CD4-positive, alpha-beta T cell (primary cell): ENCODE data around the gene MRPL20. TPM values are rescaled to one million over a fixed set of nuclear protein-coding genes. Genes with fewer than 3 reads are reported as not detected.
"Not testable (repeated sequence)": the region's sequence is repeated elsewhere in the genome, so short reads cannot be mapped to it uniquely, and the experiment has no call there.

Source experiments
- ATAC-seq: fragments of 200-7000 bp; cut with Tn5 transposase; one replicate; pipeline ENCODE4 v1.10.0; 2022; ENCODE audit warnings: mild to moderate bottlenecking; ENCODE audit not compliant: poor library complexity
- CTCF ChIA-PET: fragments of 350-600 bp; sonication (Branson Sonifier 250); formaldehyde crosslinking; loops from one replicate; lab custom pipeline; 2021; ENCODE audit warnings: antibody characterized with exemption, inconsistent platforms; lab: Charles Lee
- POLR2A ChIA-PET: fragments of 350-600 bp; sonication (Branson Sonifier 250); formaldehyde crosslinking; loops from one replicate; lab custom pipeline; 2021; ENCODE audit warnings: antibody characterized with exemption, inconsistent platforms; lab: Charles Lee
- DNase-seq, 14 experiments: peaks; one replicate each; pipeline ENCODE4 v3.0.0-alpha.2; 2013 to 2020; ENCODE audit warnings: mixed read lengths in 2 of 14
- H3K27ac ChIP-seq, 2 donors: one replicate each; pipeline versions ENCODE4 v1.5.1 to v1.7.0; 2013; ENCODE audit warnings: low read length in 2 of 2, low read depth in 1 of 2, mild to moderate bottlenecking in 1 of 2
- H3K27me3 ChIP-seq, 2 experiments: 1 replicate in 1 of 2; 2 replicates in 1 of 2; pipeline versions ENCODE4 v1.6.1 to v1.7.0; 2013; ENCODE audit warnings: low read length in 2 of 2, control low read depth in 1 of 2, mild to moderate bottlenecking in 1 of 2, moderate library complexity in 1 of 2; ENCODE audit not compliant: insufficient read depth in 2 of 2, control insufficient read depth in 1 of 2
- H3K36me3 ChIP-seq: one replicate; pipeline ENCODE4 v1.6.1; 2013; ENCODE audit warnings: low read length, control low read depth; ENCODE audit not compliant: insufficient read depth
- H3K4me1 ChIP-seq: one replicate; pipeline ENCODE4 v1.6.1; 2013; ENCODE audit warnings: low read length, control low read depth; ENCODE audit not compliant: insufficient read depth
- H3K4me3 ChIP-seq: one replicate; pipeline ENCODE4 v1.5.1; 2013; ENCODE audit warnings: mild to moderate bottlenecking, low read length, moderate library complexity
- H3K9me3 ChIP-seq, 2 experiments: 1 replicate in 1 of 2; 2 replicates in 1 of 2; pipeline versions ENCODE4 v1.6.1 to v1.7.0; 2013; ENCODE audit warnings: low read length in 2 of 2, mild to moderate bottlenecking in 2 of 2, control low read depth in 1 of 2, moderate library complexity in 1 of 2; ENCODE audit not compliant: control insufficient read depth in 1 of 2, insufficient read depth in 1 of 2
- H3K27ac Mint-ChIP-seq: one replicate; pipeline ENCODE4 v1.8.0; 2020; ENCODE audit warnings: mixed read lengths
- H3K27me3 Mint-ChIP-seq: one replicate; pipeline ENCODE4 v1.8.0; 2021; ENCODE audit warnings: mixed read lengths
- H3K36me3 Mint-ChIP-seq: one replicate; pipeline ENCODE4 v1.8.0; 2021; ENCODE audit warnings: low read depth, mixed read lengths
- H3K4me1 Mint-ChIP-seq: one replicate; pipeline ENCODE4 v1.8.0; 2021; ENCODE audit warnings: low read depth, mixed read lengths
- H3K4me3 Mint-ChIP-seq: one replicate; pipeline ENCODE4 v1.8.0; 2020; ENCODE audit warnings: mild to moderate bottlenecking, mixed read lengths
- H3K9me3 Mint-ChIP-seq: one replicate; pipeline ENCODE4 v1.8.0; 2020; ENCODE audit warnings: mixed read lengths
- intact Hi-C, 2 experiments: fragments of 100-400 bp; cut with DNase I in 1 of 2; cut with micrococcal nuclease in 1 of 2; formaldehyde crosslinking; loops; one replicate each; pipeline versions ENCODE4 v1.15.1 to v1.9.0; 2023 to 2025; cut with DNase I, micrococcal nuclease
- total RNA-seq, 174 experiments: library from RNA in 2 of 174; stranded (reverse) in 2 of 174; gene quantifications; one replicate each; pipeline ENCODE4 v1.2.3 and lab custom pipeline; 2021 to 2026
- TF ChIP-seq, protein P1 (sequence below): fragments of 200-600 bp; IDR thresholded peaks from one replicate; pipeline ENCODE4 v1.8.0; 2022; ENCODE audit warnings: antibody characterized with exemption, mild to moderate bottlenecking

MRPL20 gene
- total RNA-seq, 2 experiments from 2014 or later = 99.9 to 103 TPM

DNA sequence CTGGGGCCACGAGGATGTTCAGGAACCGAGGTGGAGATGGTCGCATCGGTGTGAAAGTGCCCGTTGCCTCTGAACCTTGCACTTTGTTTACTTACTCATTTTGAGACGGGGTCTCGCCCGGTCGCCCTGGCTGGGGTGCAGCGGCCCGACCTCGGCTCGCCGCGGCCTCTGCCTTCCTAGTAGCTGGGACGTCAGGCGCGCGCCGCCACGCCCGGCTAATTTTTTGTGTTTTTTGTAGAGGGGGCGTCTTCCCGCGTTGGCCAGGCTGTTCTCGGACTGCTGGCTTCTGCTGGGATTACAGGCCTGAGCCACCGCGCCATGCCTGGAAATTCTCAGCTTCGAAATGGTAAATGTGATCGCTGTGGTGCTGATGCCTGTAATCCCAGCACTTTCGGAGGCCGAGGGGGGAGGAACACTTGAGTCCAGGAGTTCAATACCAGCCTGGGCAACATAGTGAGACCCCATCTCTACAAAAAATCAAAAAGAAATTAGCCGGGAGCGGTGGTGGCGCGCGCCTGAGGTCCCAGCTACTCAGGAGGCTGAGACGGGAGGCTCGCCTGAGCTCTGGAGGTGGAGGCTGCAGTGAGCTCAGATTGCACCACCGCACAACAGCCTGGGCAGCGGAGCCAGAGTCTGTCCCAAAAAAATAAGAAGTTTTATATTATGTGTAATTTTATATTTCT is 684 bp upstream of the MRPL20 start:
- Histone ChIP-seq H3K36me3 (peaks cover 31% of the 10 kb centered on the region), H3K4me3 (peak overlapping the region; percentile 92), H3K27ac (peak overlapping the region; percentile 50 to 67), H3K27me3 (no peaks in the 10 kb centered on the region), H3K9me3 (peaks cover 0 to 4% of the 10 kb centered on the region in 2 experiments), H3K4me1 (peaks cover 41% of the 10 kb centered on the region)
- Mint-ChIP-seq H3K9me3 (no peaks in the 10 kb centered on the region), H3K36me3 (peaks cover 36% of the 10 kb centered on the region), H3K27ac (peak overlapping the region; percentile 91), H3K4me3 (peak overlapping the region; percentile 89), H3K4me1 (peaks cover 32% of the 10 kb centered on the region), H3K27me3 (no peaks in the 10 kb centered on the region)
- TF ChIP-seq, protein P1, sequence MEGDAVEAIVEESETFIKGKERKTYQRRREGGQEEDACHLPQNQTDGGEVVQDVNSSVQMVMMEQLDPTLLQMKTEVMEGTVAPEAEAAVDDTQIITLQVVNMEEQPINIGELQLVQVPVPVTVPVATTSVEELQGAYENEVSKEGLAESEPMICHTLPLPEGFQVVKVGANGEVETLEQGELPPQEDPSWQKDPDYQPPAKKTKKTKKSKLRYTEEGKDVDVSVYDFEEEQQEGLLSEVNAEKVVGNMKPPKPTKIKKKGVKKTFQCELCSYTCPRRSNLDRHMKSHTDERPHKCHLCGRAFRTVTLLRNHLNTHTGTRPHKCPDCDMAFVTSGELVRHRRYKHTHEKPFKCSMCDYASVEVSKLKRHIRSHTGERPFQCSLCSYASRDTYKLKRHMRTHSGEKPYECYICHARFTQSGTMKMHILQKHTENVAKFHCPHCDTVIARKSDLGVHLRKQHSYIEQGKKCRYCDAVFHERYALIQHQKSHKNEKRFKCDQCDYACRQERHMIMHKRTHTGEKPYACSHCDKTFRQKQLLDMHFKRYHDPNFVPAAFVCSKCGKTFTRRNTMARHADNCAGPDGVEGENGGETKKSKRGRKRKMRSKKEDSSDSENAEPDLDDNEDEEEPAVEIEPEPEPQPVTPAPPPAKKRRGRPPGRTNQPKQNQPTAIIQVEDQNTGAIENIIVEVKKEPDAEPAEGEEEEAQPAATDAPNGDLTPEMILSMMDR = no peak
- ChIA-PET POLR2A (interaction anchor here (1.3 to 5.3 kb wide), 4 partner anchors 9 to 207 kb away, joined by 3 to 45 read pairs (median 24); partner anchors contain the start of genes AURKAIP1, CCNL2, MIB2 and UBE2J2), CTCF (interaction anchor here (1.0 to 2.4 kb wide), 5 partner anchors 9 to 97 kb away, joined by 3 to 8 read pairs (median 4); partner anchors contain the start of genes AURKAIP1 and CCNL2)
- ATAC-seq (peak; percentile 14), DNase-seq (peak in 4 of 14 experiments; percentile 16 to 59 (median 37))
- intact Hi-C loops = loop anchor here (1.0 to 2.0 kb wide), 5 partner anchors 8 to 291 kb away; partner anchors contain the start of genes AURKAIP1 (in 2 of the 2), B3GALT6 (in 1 of the 2), C1orf159 (in 1 of the 2) and CCNL2 (in 1 of the 2)

DNA sequence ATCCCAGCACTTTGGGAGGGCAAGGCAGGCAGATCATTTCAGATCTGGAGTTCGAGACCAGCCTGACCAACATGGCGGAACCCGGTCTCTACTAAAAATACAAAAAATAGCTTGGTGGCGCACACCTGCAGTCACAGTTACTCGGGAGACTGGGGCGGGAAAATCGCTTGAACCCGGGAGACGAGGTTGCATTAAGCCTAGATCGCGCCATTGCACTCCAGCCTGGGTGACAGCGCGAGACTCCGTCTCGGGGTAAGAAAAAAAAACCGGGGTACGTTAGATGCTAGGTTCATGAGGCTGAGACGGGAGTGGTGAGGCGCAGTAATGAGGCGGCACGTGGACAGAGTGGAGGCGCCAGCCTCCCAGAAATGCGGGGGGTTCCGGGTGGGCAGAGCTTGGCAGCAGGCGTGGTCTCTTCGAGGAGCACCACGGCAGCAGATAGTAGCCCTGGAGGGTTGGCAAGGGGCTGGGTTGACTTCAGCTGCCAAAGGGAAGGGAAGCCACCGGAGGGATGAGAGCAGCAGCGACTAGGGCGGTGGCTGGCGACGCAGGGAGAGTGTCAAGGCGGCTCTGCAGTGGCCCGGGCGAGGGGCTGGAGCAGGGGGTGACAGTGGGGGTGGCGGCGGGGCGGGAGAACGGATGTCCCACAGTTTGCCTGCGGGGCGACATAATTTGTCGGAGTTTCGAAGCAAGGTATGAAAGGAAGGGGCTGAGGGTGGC is 832 bp downstream of the MRPL20 start:
- Histone ChIP-seq H3K36me3 (peaks cover 46% of the 10 kb centered on the region), H3K27ac (peak overlapping the region; percentile 80 to 88), H3K9me3 (no peaks in the 10 kb centered on the region), H3K4me3 (peak overlapping the region; percentile 92), H3K27me3 (no peaks in the 10 kb centered on the region), H3K4me1 (peaks cover 50% of the 10 kb centered on the region)
- POLR2A ChIA-PET = interaction anchor here (0.6 to 5.3 kb wide), 4 partner anchors 31 to 392 kb away, joined by 3 to 39 read pairs (median 7); partner anchors contain the start of genes AURKAIP1 and MIB2
- H3K36me3 Mint-ChIP-seq = peaks cover 51% of the 10 kb centered on the region
- H3K4me3 Mint-ChIP-seq = peak overlapping the region; percentile 94
- no peaks in the 10 kb centered on the region for H3K27me3 Mint-ChIP-seq
- H3K4me1 Mint-ChIP-seq = peaks cover 39% of the 10 kb centered on the region
- TF ChIP-seq, protein P1 = no peak
- intact Hi-C loops = loop anchor here in 1 of 2 experiments (2.0 kb wide), 2 partner anchors 31 to 289 kb away; partner anchors contain the start of genes AURKAIP1 and C1orf159
- peak in 1 of 14 experiments; percentile 46 for DNase-seq
- CTCF ChIA-PET = interaction anchor here (2.4 kb wide), 1 partner anchor 31 kb away, joined by 7 read pairs; the partner anchor contains the start of gene AURKAIP1
- no peaks in the 10 kb centered on the region for H3K9me3 Mint-ChIP-seq
- no peak for ATAC-seq
- peak overlapping the region; percentile 91 for H3K27ac Mint-ChIP-seq

DNA sequence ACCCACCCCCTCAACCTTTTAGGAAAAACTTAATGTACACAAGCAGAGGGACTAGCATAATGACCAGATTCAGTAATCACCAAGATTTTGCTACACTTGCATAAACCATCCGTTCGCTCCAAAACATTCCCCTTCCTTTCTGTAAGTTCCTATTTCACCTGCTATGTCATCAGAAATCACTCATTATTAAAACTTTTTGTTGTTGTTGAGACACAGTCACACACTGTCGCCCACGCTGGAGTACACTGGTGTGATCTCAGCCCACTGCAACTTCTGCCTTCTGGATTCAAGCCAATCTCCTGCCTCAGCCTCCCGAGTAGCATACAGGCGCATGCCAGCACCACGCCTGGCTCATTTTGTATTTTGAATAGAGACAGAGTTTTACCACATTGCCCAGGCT is 3.4 kb downstream of the MRPL20 start:
- Histone ChIP-seq H3K9me3 (no peaks in the 10 kb centered on the region), H3K27me3 (no peaks in the 10 kb centered on the region), H3K4me1 (peaks cover 61% of the 10 kb centered on the region), H3K4me3 (no peak overlapping the region), H3K36me3 (peaks cover 56% of the 10 kb centered on the region), H3K27ac (no peak overlapping the region)
- Mint-ChIP-seq H3K9me3 (no peaks in the 10 kb centered on the region), H3K27ac (peak overlapping the region; percentile 78), H3K4me3 (peak overlapping the region; percentile 94), H3K27me3 (no peaks in the 10 kb centered on the region), H3K36me3 (peaks cover 68% of the 10 kb centered on the region), H3K4me1 (peaks cover 50% of the 10 kb centered on the region)
- intact Hi-C loops = no loop called here
- CTCF ChIA-PET = interaction anchor here (0.7 to 1.4 kb wide), 2 partner anchors 13 to 101 kb away, joined by 3 read pairs; no protein-coding TSS in a partner anchor
- ATAC-seq (no peak), DNase-seq (no peak)
- POLR2A ChIA-PET = no interaction called here
- TF ChIP-seq, protein P1 = no peak

DNA sequence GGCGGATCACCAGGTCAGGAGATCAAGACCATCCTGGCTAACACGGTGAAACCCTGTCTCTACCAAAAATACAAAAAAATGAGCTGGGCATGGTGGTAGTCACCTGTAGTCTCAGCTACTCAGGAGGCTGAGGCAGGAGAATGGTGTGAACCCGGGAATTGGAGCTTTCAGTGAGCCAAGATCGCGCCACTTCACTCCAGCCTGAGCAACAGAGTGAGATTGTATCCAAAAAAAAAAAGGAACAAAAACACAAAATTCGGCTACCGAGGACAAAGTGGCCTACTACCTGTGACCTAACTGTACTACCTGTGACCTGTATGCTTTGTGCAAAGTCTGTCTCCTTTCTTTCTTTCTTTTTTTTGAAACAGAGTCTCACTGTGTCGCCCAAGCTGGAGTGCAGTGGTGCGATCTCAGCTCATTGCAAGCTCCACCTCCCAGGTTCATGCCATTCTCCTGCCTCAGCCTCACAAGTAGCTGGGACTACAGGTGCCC is 4.1 kb downstream of the MRPL20 start:
- ChIA-PET POLR2A (interaction anchor here (0.6 to 2.1 kb wide), 2 partner anchors 28 to 801 kb away, joined by 3 to 9 read pairs; partner anchors contain the start of gene AURKAIP1), CTCF (interaction anchor here (0.7 kb wide), 1 partner anchor 12 kb away, joined by 3 read pairs; no protein-coding TSS in a partner anchor)
- H3K9me3 ChIP-seq, H3K4me3 ChIP-seq, ATAC-seq, intact Hi-C loops, H3K9me3 Mint-ChIP-seq, DNase-seq, H3K27me3 Mint-ChIP-seq, H3K27ac ChIP-seq, H3K27me3 ChIP-seq: not testable (repeated sequence)
- Mint-ChIP-seq H3K36me3 (peaks cover 74% of the 10 kb centered on the region), H3K4me1 (peaks cover 50% of the 10 kb centered on the region), H3K4me3 (peak overlapping the region; percentile 94), H3K27ac (peak overlapping the region; percentile 86)
- peaks cover 62% of the 10 kb centered on the region for H3K4me1 ChIP-seq
- peaks cover 58% of the 10 kb centered on the region for H3K36me3 ChIP-seq
